ENCODE measurements around the gene TP63.
"Not testable (repeated sequence)": the region's sequence is repeated elsewhere in the genome, so short reads cannot be mapped to it uniquely, and the experiment has no call there.

The TP63 gene

GRCh38 chr3:189631373-189631408 lies at the start of gene TP63:
Gene TP63 (plus strand): TSS chr3:189631389. CDS start chr3:189631516, 127 bp downstream.
- no peak for DNase-seq
- H3K36me3 Mint-ChIP-seq = no peaks in the 10 kb centered on the region
- no peak within 1 kb of the TSS for H3K4me3 Mint-ChIP-seq
- no peak for ATAC-seq (replicated peaks)
- no peaks in the 10 kb centered on the region for H3K27me3 Mint-ChIP-seq
- peaks cover 0 to 3% of the 10 kb centered on the region in 2 donors for H3K4me1 Mint-ChIP-seq
- no peaks in the 10 kb centered on the region for H3K9me3 Mint-ChIP-seq
- peak within 1 kb of the TSS; percentile 48 for H3K27ac Mint-ChIP-seq

- DNase-seq (no peak), ATAC-seq (replicated peaks) (no peak)
- Mint-ChIP-seq H3K4me3 (no peak overlapping the region), H3K27ac (no peak overlapping the region), H3K9me3 (peaks cover 6% of the 10 kb centered on the region in 2 donors), H3K27me3 (no peaks in the 10 kb centered on the region), H3K36me3 (no peaks in the 10 kb centered on the region), H3K4me1 (no peaks in the 10 kb centered on the region)
Observed at GRCh38 chr3:189582179-189582578, 49.0 kb upstream of the TP63 start.

GRCh38 chr3:189584645-189585044 lies 46.5 kb upstream of the TP63 start:
- peaks cover 0 to 2% of the 10 kb centered on the region in 2 donors for H3K9me3 Mint-ChIP-seq

GRCh38 chr3:189586941-189587663 lies 44.1 kb upstream of the TP63 start:
- H3K9me3 Mint-ChIP-seq = peaks cover 0 to 3% of the 10 kb centered on the region in 2 donors
- no peaks in the 10 kb centered on the region for H3K4me1 Mint-ChIP-seq
- H3K27me3 Mint-ChIP-seq = no peaks in the 10 kb centered on the region
- no peak overlapping the region for H3K4me3 Mint-ChIP-seq
- no peaks in the 10 kb centered on the region for H3K36me3 Mint-ChIP-seq
- DNase-seq (no peak), ATAC-seq (replicated peaks) (peak in 1 of 2 donors; percentile 18)
- no peak overlapping the region for H3K27ac Mint-ChIP-seq

More at GRCh38 chr3:189584645-189585044, 46.5 kb upstream of the TP63 start:
- Mint-ChIP-seq H3K27ac (no peak overlapping the region), H3K27me3 (no peaks in the 10 kb centered on the region), H3K36me3 (no peaks in the 10 kb centered on the region), H3K4me3 (no peak overlapping the region), H3K4me1 (no peaks in the 10 kb centered on the region)
- DNase-seq (no peak), ATAC-seq (replicated peaks) (no peak)

DNA sequence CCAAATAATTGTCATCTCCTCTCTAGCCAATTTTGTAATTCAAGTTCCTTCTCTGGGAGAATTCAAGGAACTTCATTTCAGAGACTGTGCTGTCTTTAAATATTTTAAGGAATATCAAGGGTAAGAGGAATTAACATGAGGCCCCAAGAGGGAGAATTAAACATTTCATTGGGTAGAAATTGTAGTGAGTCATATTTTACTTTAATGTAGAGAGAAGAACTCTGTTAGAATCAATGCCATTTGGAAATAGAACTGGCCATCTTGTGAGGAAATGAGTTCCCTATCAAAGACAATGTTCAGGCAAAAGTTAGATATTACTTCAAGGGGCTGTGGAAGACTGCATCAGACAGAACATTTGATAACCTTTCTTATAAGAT lies 43.5 kb upstream of the TP63 start:
- Mint-ChIP-seq H3K4me3 (no peak overlapping the region), H3K27me3 (no peaks in the 10 kb centered on the region), H3K36me3 (no peaks in the 10 kb centered on the region), H3K27ac (no peak overlapping the region), H3K9me3 (peaks cover 0 to 3% of the 10 kb centered on the region in 2 donors), H3K4me1 (no peaks in the 10 kb centered on the region)
- DNase-seq (no peak), ATAC-seq (replicated peaks) (no peak)

DNA sequence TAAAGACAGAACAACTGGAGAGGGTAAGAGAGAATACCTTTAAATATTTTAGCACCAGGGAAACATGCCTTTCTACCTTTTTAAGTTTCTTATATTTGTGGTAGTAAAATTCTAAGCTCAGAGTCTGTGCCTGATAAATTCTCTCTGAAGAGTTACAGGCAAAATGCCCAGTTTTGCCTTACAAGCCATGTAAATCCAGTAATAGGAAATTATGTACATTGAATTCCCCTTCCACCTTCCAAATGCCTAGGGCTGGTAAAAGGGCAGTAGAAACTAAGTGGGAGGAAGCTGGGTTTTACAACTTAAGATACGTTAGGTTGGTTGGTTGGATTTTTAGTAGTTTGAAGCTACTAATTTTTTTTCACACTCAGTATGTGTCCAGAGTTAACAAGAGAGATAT lies 43.1 kb upstream of the TP63 start:
- peaks cover 0 to 3% of the 10 kb centered on the region in 2 donors for H3K9me3 Mint-ChIP-seq
- H3K36me3 Mint-ChIP-seq = no peaks in the 10 kb centered on the region
- H3K4me1 Mint-ChIP-seq = no peaks in the 10 kb centered on the region
- ATAC-seq (replicated peaks) (no peak), DNase-seq (no peak)
- no peak overlapping the region for H3K4me3 Mint-ChIP-seq
- H3K27ac Mint-ChIP-seq = no peak overlapping the region
- H3K27me3 Mint-ChIP-seq = no peaks in the 10 kb centered on the region

GRCh38 chr3:189588475-189589178 lies 42.6 kb upstream of the TP63 start:
- no peak for ATAC-seq (replicated peaks)
- H3K27ac Mint-ChIP-seq = no peak overlapping the region
- no peaks in the 10 kb centered on the region for H3K27me3 Mint-ChIP-seq
- no peaks in the 10 kb centered on the region for H3K4me1 Mint-ChIP-seq
- no peaks in the 10 kb centered on the region for H3K36me3 Mint-ChIP-seq
- no peak for DNase-seq
- peaks cover 0 to 3% of the 10 kb centered on the region in 2 donors for H3K9me3 Mint-ChIP-seq
- H3K4me3 Mint-ChIP-seq = no peak overlapping the region

- peaks cover 0 to 3% of the 10 kb centered on the region in 2 donors for H3K9me3 Mint-ChIP-seq
- ATAC-seq (replicated peaks) (no peak), DNase-seq (no peak)
- H3K4me3 Mint-ChIP-seq = no peak overlapping the region
- no peaks in the 10 kb centered on the region for H3K4me1 Mint-ChIP-seq
- H3K27ac Mint-ChIP-seq = no peak overlapping the region
- no peaks in the 10 kb centered on the region for H3K27me3 Mint-ChIP-seq
- H3K36me3 Mint-ChIP-seq = no peaks in the 10 kb centered on the region
Observed at GRCh38 chr3:189589179-189589569, 42.0 kb upstream of the TP63 start.

GRCh38 chr3:189590223-189590622 lies 41.0 kb upstream of the TP63 start:
- Mint-ChIP-seq H3K4me1 (no peaks in the 10 kb centered on the region), H3K27me3 (no peaks in the 10 kb centered on the region), H3K36me3 (no peaks in the 10 kb centered on the region), H3K4me3 (no peak overlapping the region), H3K27ac (no peak overlapping the region), H3K9me3 (peaks cover 0 to 3% of the 10 kb centered on the region in 2 donors)
- no peak for ATAC-seq (replicated peaks)
- DNase-seq = no peak

DNA sequence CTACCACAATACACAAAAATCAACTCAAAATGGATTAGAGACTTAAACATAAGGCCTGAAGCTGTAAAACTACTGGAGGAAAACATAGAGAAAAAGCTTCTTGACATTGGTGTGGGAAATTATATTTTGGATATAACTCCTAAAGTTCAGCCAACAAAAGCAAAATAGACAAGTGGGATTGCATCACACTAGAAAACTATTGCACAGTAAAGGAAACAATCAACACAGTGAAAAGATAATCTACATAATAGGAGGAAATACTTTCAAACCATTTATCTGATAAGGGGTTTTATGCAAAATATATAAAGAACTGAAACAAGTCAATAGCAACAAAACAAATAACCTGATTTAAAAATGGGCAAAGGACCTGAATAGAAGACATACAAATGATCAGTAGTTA lies 37.6 kb upstream of the TP63 start:
- H3K27me3 Mint-ChIP-seq = no peaks in the 10 kb centered on the region
- DNase-seq (no peak), ATAC-seq (replicated peaks) (no peak)
- H3K27ac Mint-ChIP-seq = no peak overlapping the region
- no peaks in the 10 kb centered on the region for H3K4me1 Mint-ChIP-seq
- H3K9me3 Mint-ChIP-seq = peaks cover 0 to 4% of the 10 kb centered on the region in 2 donors
- H3K4me3 Mint-ChIP-seq = no peak overlapping the region
- peaks cover 0 to 2% of the 10 kb centered on the region in 2 donors for H3K36me3 Mint-ChIP-seq

DNA sequence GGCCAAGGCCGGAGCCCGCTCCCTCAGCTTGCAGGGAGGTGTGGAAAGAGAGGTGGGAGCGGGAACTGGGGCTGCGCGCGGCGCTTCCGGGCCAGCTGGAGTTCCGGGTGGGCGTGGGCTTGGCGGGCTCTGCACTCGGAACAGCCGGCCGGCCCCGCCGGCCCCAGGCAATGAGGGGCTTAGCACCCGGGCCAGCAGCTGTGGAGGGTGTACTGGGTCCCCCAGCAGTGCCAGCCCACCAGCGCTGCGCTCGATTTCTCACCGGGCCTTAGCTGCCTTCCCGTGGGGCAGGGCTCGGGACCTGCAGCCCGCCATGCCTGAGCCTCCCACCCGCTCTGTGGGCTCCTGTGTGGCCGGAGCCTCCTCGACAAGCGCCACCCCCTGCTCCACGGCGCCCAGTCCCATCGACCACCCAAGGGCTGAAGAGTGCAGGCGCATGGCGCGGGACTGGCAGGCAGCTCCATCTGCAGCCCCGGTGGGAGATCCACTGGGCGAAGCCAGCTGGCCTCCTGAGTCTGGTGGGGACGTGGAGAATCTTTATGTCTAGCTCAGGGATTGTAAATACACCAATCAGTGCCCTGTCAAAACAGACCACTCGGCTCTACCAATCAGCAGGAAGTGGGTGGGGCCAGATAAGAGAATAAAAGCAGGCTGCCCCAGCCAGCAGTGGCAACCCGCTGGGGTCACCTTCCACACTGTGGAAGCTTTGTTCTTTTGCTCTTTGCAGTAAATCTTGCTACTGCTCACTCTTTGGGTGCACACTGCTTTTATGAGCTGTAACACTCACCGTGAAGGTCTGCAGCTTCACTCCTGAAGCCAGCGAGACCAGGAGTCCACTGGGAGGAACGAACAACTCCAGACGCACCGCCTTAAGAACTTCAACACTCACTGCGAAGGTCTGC lies 34.9 kb upstream of the TP63 start:
- H3K4me3 Mint-ChIP-seq; H3K9me3 Mint-ChIP-seq; H3K27ac Mint-ChIP-seq; ATAC-seq (replicated peaks); H3K27me3 Mint-ChIP-seq; H3K36me3 Mint-ChIP-seq; DNase-seq; H3K4me1 Mint-ChIP-seq: not testable (repeated sequence)

DNA sequence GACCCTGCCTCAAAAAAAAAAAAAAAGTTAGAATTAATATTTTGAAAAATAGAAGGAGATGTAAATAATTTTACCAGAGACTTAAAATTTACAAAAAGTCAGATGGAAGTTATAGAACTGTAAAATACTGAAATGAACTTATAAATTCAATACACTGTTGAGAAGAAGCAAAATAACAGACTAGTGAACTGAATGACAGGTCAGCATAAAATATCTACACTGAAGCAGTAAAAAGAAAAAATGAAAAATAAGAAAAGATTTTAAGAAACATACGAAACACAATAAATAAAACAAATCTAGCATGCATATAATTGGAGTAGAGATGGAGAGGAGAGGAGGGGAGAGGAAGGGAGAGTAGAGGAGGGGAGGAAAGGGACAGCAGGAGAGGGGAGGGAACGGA lies 33.3 kb upstream of the TP63 start:
- no peak overlapping the region for H3K4me3 Mint-ChIP-seq
- no peaks in the 10 kb centered on the region for H3K27me3 Mint-ChIP-seq
- peaks cover 0 to 2% of the 10 kb centered on the region in 2 donors for H3K9me3 Mint-ChIP-seq
- no peak for DNase-seq
- no peaks in the 10 kb centered on the region for H3K4me1 Mint-ChIP-seq
- no peak overlapping the region for H3K27ac Mint-ChIP-seq
- no peak for ATAC-seq (replicated peaks)
- peaks cover 0 to 2% of the 10 kb centered on the region in 2 donors for H3K36me3 Mint-ChIP-seq

DNA sequence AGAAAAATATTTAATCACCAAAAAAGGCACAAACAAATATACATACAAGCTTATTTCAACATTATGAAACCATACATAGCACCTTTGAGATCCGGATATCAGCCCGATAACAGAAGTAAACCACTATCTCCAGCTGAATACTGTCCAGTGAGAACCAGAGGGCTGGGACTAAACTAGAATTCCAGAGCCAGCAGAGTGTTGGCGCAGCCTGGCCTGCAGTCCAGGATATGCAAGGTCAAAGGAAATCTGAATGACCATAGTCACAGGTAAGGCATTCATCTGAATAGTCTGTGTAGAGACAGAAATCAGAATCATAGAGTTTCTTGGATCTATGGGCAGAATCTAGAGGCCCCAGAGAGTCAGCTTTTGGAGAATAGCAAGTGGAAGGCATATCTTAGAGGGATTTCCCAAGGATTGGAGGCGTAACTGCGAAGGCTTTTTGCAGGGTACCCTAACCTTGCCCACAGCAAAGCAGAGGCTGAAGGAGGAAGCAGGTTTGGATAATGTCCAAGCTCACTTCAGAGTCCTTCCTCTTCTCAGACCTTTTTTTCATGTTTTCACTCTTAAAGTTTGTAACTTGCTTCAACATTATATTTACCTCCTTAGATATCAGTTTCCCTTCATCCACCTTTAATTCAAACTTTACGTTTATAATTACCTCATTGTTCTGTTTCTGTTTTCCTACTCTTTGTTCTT lies 32.5 kb upstream of the TP63 start:
- Mint-ChIP-seq H3K9me3 (peaks cover 0 to 2% of the 10 kb centered on the region in 2 donors), H3K27ac (no peak overlapping the region)

DNA sequence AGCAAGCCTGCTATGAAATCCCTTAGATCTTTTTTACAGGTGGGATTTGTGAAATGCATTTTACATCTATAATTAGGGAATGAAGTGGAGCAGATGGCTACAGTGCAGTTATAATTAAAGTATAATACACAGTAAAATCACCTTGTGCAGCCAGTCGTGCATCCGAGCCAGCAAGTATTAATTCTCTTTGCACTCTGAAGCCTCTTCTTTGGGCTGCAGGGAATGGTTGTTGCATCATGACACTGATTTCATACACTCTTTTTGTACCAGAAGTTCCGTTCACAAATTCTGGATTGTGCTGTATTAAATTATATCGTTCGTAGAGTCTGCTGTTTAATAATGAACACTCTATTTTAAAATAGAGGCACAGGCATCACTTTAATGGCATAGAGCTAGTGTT lies 28.7 kb upstream of the TP63 start:
- Mint-ChIP-seq H3K36me3 (no peaks in the 10 kb centered on the region), H3K27ac (no peak overlapping the region), H3K4me3 (no peak overlapping the region), H3K4me1 (no peaks in the 10 kb centered on the region), H3K9me3 (peaks cover 0 to 3% of the 10 kb centered on the region in 2 donors), H3K27me3 (no peaks in the 10 kb centered on the region)
- DNase-seq (no peak), ATAC-seq (replicated peaks) (no peak)

More for the DNA sequence above, 32.5 kb upstream of the TP63 start:
- DNase-seq (no peak), ATAC-seq (replicated peaks) (no peak)
- no peaks in the 10 kb centered on the region for H3K4me1 Mint-ChIP-seq
- no peaks in the 10 kb centered on the region for H3K27me3 Mint-ChIP-seq
- peaks cover 0 to 2% of the 10 kb centered on the region in 2 donors for H3K36me3 Mint-ChIP-seq
- H3K4me3 Mint-ChIP-seq = no peak overlapping the region
